ENCODE measurements around the gene MAP3K6. TPM values are rescaled to one million over a fixed set of nuclear protein-coding genes. Genes with fewer than 3 reads are reported as not detected.
"Not testable (repeated sequence)": the region's sequence is repeated elsewhere in the genome, so short reads cannot be mapped to it uniquely, and the experiment has no call there.

MAP3K6 gene
- total and polyA plus RNA-seq, 4 donors: 1.3 to 8.3 (median 4.0) TPM

GRCh38 chr1:27409669-27410068, 42.9 kb upstream of the MAP3K6 start:
- no peak for DNase-seq (ENCODE audit: low spot score)
- no peak overlapping the region for H3K4me3 ChIP-seq (ENCODE audit: low read depth in 1 of 3, low read length in 3 of 3)
- TF ChIP-seq ZBTB33 (IDR thresholded peaks at IDR 0.05) (no peak), RXRA (IDR thresholded peaks at IDR 0.05) (no peak), JUND (IDR thresholded peaks at IDR 0.05) (no peak), TAF1 (conservative IDR thresholded peaks at IDR 0.05) (no peak), RAD21 (IDR thresholded peaks at IDR 0.05) (no peak), HNF4A (conservative IDR thresholded peaks at IDR 0.05) (no peak), SP1 (IDR thresholded peaks at IDR 0.05) (no peak), EGR1 (IDR thresholded peaks at IDR 0.05; ENCODE audit: low read depth in 2 of 2) (no peak), HNF4G (IDR thresholded peaks at IDR 0.05) (no peak)
- TF ChIP-seq, protein P1, sequence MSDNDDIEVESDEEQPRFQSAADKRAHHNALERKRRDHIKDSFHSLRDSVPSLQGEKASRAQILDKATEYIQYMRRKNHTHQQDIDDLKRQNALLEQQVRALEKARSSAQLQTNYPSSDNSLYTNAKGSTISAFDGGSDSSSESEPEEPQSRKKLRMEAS (IDR thresholded peaks at IDR 0.05): no peak
- TF ChIP-seq, protein P2, sequence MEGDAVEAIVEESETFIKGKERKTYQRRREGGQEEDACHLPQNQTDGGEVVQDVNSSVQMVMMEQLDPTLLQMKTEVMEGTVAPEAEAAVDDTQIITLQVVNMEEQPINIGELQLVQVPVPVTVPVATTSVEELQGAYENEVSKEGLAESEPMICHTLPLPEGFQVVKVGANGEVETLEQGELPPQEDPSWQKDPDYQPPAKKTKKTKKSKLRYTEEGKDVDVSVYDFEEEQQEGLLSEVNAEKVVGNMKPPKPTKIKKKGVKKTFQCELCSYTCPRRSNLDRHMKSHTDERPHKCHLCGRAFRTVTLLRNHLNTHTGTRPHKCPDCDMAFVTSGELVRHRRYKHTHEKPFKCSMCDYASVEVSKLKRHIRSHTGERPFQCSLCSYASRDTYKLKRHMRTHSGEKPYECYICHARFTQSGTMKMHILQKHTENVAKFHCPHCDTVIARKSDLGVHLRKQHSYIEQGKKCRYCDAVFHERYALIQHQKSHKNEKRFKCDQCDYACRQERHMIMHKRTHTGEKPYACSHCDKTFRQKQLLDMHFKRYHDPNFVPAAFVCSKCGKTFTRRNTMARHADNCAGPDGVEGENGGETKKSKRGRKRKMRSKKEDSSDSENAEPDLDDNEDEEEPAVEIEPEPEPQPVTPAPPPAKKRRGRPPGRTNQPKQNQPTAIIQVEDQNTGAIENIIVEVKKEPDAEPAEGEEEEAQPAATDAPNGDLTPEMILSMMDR (IDR thresholded peaks at IDR 0.05; ENCODE audit: low read depth, low read length, missing input control): no peak
- TF ChIP-seq, protein P3, sequence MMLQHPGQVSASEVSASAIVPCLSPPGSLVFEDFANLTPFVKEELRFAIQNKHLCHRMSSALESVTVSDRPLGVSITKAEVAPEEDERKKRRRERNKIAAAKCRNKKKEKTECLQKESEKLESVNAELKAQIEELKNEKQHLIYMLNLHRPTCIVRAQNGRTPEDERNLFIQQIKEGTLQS (IDR thresholded peaks at IDR 0.05): no peak
- no peaks in the 10 kb centered on the region for H3K27me3 ChIP-seq (ENCODE audit: control insufficient read depth in 4 of 4, insufficient read depth in 4 of 4, low read length in 3 of 4)
- H3K9me3 ChIP-seq (ENCODE audit: control insufficient read depth in 4 of 4, low read length in 3 of 4): no peaks in the 10 kb centered on the region
- WGBS: 96% methylated on average over 11 of the region's 11 CpGs
- H3K4me1 ChIP-seq (ENCODE audit: control insufficient read depth in 4 of 4, insufficient read depth in 4 of 4, low read length in 3 of 4): peaks cover 0 to 8% (median 4%) of the 10 kb centered on the region in 4 donors
- peaks cover 5 to 62% (median 37%) of the 10 kb centered on the region in 4 donors for H3K36me3 ChIP-seq (ENCODE audit: control insufficient read depth in 4 of 4, insufficient read depth in 3 of 4, low read depth in 1 of 4, low read length in 3 of 4)
- no peak overlapping the region for H3K27ac ChIP-seq (ENCODE audit: low read depth in 1 of 2, low read length in 2 of 2)
- no peak overlapping the region for H3K9ac ChIP-seq (ENCODE audit: low read depth in 1 of 2, low read length in 2 of 2)

GRCh38 chr1:27408151-27408550, 41.4 kb upstream of the MAP3K6 start:
- TF ChIP-seq YY1 (IDR thresholded peaks at IDR 0.05) (no peak), NR2F2 (IDR thresholded peaks at IDR 0.05) (no peak), RAD21 (IDR thresholded peaks at IDR 0.05) (no peak)
- no peak for DNase-seq (ENCODE audit: low spot score)
- Histone ChIP-seq H3K36me3 (ENCODE audit: control insufficient read depth in 4 of 4, insufficient read depth in 3 of 4, low read depth in 1 of 4, low read length in 3 of 4) (peaks cover 3 to 52% (median 27%) of the 10 kb centered on the region in 4 donors), H3K27me3 (ENCODE audit: control insufficient read depth in 4 of 4, insufficient read depth in 4 of 4, low read length in 3 of 4) (no peaks in the 10 kb centered on the region), H3K4me3 (ENCODE audit: low read depth in 1 of 3, low read length in 3 of 3) (no peak overlapping the region), H3K27ac (ENCODE audit: low read depth in 1 of 2, low read length in 2 of 2) (no peak overlapping the region), H3K9ac (ENCODE audit: low read depth in 1 of 2, low read length in 2 of 2) (no peak overlapping the region), H3K4me1 (ENCODE audit: control insufficient read depth in 4 of 4, insufficient read depth in 4 of 4, low read length in 3 of 4) (peaks cover 0 to 8% (median 4%) of the 10 kb centered on the region in 4 donors), H3K9me3 (ENCODE audit: control insufficient read depth in 4 of 4, low read length in 3 of 4) (no peaks in the 10 kb centered on the region)
- 97% methylated on average over 9 of the region's 9 CpGs for WGBS

DNA sequence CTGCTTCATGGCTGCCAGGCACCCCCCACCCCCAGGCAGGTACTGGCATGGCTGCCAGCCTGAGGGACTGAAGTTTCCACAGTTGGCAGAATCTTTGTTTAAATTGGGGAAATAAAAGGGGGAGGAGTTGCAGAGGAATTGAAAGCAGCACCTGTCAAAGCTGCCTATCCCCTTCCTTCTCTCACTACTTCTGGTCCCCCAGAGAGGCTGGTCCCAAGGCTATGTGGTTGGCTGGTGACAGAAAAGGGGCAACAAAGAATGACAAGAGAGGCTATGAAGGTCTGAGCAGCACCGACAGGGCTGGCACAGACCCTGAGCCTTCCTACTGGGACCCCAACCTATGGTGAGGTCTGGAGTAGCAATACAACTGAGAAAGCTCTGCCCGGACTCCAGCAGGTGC, 40.0 kb upstream of the MAP3K6 start:
- H3K4me3 ChIP-seq (ENCODE audit: low read depth in 1 of 3, low read length in 3 of 3); H3K27ac ChIP-seq (ENCODE audit: low read depth in 1 of 2, low read length in 2 of 2); H3K9ac ChIP-seq (ENCODE audit: low read depth in 1 of 2, low read length in 2 of 2); H3K9me3 ChIP-seq (ENCODE audit: control insufficient read depth in 4 of 4, low read length in 3 of 4); DNase-seq (ENCODE audit: low spot score); H3K27me3 ChIP-seq (ENCODE audit: control insufficient read depth in 4 of 4, insufficient read depth in 4 of 4, low read length in 3 of 4): not testable (repeated sequence)
- Histone ChIP-seq H3K4me1 (ENCODE audit: control insufficient read depth in 4 of 4, insufficient read depth in 4 of 4, low read length in 3 of 4) (peaks cover 0 to 12% (median 2%) of the 10 kb centered on the region in 4 donors), H3K36me3 (ENCODE audit: control insufficient read depth in 4 of 4, insufficient read depth in 3 of 4, low read depth in 1 of 4, low read length in 3 of 4) (peaks cover 3 to 44% (median 20%) of the 10 kb centered on the region in 4 donors)
- WGBS: 91% methylated on average over 2 of the region's 2 CpGs

Data from liver (tissue), 9 donors.